COLO668 (cell line): ENCODE data around the gene APH1B.
"Not testable (repeated sequence)": the region's sequence is repeated elsewhere in the genome, so short reads cannot be mapped to it uniquely, and the experiment has no call there.

Experiments
- DNase-seq: peaks from one replicate; lab custom pipeline; 2025; ENCODE audit not compliant: unreplicated experiment; lab: John Stamatoyannopoulos, UW

Gene APH1B

DNA sequence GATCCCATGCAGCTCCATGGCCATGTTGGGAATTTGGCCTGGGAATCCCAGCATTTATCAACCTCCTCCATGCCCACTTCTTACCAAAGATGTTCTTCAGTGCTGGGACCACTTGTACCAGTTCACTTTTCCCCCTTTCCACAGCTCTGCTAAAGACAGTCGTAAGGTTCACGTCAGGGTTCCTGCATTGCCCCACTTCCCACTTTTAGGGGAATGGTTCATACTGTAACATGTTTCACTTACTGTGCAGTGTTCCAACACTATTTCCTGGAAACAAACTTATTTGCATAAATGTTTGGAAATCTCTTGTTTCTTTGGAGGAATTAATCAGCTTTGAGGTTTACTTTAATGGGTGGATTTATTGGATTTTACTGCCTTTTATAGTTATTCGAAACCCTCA lies 17.0 kb downstream of the APH1B start:
- no peak for DNase-seq

DNA sequence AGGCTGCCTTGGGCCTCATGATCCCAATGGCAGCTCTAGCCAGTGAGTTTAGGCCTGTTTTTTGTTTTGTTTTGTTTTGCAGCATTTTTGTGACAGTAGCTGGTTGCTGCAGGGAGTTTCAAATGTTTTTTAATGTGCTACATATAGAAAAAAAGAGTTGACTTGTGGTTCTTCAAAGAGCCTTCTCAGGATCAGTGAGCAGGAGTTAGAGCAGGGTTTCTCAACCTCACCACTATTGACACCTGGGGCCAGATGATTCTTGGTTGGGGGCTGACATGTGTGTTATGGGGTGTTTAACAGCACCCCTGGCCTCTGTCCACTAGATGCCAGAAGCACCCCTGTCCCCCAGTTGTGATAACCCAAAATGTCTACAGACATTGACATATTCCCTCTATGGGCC lies 17.9 kb downstream of the APH1B start:
- DNase-seq, result no peak

DNA sequence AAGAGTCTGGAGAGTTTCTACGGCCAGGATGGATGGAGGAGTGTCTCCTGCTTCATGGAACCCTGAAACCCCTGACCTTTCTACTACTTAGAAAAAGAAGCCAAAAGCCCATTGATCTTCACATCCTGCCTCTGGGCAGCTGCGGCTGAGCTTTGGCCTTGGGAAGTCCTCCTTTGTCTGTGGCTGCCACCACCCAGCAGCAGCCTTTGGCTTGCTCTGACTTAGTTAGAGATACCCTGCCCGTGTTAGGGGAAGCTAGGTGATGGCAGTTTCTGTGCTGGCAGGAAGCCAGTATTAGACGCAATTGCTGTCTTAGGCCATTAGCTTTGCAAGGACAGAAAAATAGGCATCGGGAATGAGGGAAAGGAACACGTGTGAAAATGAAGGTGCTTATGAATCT lies 18.8 kb downstream of the APH1B start:
- no peak for DNase-seq

DNA sequence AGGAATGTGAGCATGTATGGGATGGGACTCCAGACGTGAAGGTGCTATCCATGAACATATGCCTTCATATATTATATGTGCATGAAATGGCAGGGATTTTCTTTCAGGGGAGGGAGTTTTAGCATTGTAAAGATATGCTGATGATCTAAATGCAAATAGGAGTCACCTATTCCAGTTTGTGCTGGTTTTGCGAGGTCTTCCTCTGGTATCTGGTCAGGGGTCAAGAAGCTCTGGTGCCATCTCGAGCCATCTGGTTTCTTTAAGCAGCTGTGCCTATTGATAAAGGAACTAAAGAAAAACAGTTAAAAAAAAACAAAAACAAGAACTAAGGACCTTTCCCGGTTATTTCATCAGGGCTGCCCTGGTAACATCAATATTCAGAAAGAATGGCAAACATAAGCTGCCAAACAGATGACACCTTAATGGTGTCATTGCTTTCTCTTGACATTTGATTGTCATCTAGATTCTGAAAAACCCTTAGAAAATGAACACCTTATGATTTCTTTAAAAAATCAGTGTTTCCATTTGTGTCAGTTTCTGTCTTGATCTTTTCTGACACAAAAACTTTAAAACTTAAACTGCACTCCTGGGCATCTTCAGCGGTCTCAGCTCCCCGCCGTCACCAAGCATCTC lies 22.7 kb downstream of the APH1B start:
- DNase-seq, result no peak

DNA sequence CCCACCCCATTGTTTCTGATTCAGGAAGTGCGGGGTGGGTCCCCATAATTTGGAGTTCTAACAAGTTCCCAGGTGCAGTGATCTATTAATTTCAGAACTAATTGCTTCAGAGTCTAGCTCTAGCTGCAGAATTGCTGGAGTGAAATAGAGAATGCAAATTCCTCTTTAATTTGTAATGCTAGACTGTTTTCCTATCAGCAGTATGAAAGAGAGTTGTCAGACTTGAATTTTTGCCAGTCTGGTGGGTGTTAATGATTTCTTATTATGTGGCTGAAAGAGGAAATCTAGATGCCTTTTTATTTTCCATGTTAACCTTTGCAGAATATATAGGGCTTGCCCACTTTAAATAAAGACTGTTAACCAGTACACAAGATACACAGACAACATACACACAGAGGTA lies 23.7 kb downstream of the APH1B start:
- DNase-seq, result no peak

DNA sequence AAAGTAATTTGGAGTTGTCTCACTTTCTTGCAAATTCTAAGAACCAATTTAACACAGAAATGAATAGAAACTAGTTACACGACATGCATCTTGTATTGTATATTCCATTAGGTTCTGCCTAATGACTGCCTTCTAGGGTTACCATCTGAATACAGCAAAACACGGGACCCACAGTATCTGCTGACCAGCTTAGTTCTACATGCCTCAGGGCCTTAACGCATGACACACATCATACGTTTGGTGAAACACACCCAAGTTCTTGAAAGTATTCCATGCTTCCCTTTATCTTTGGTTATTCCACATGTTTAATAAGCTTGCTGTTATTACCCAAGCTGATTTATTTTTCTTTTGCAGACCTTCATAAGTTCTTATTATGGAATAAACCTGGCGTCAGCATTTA lies 27.9 kb downstream of the APH1B start:
- no peak for DNase-seq

DNA sequence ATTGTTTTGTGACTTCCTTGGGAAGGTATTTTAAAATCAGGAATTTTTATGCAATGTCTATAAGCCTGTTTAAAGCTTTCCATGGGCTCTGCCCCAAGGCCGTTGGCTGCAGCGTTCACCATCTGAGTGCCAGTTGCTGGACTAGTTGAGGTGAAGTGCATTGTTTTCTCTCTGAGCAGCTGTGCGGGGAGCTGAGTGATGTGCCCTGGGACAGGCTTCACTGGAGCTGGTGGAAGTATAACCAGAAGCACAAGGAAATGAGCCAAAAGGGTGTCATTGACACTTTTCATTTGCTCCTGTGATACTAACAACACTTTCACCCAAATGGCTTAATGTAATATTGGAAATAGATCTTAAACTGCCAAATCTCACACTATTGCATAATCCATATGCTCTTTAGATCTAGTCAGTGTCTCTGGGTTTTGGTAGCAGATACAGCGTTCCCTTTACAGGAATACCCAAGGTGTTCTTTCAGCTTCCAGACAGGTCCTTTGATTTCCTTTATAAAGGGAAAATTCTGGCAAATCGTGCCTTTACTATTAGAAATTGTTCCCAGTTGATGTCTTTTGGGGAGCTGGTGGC lies 29.2 kb downstream of the APH1B start:
- DNase-seq, result no peak

DNA sequence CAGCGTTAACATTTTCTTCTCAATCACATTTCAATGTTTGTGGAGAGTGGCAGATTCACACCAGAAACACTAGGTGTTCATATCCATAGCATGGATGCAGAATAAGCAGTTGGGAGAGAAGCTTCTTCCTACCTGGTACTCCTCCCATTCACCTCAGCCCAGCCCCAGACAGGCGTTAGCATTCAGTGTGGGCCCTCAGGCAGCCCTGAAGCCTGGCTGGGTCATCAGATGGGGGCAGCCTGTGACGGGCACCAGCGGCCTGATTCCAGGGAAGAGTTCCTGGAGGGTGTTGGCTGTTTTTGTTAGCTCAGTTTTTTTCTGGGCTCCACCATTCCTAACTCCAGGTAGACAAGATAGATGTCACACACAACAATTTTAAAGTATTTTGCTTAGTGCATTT lies 31.1 kb downstream of the APH1B start:
- no peak for DNase-seq

DNA sequence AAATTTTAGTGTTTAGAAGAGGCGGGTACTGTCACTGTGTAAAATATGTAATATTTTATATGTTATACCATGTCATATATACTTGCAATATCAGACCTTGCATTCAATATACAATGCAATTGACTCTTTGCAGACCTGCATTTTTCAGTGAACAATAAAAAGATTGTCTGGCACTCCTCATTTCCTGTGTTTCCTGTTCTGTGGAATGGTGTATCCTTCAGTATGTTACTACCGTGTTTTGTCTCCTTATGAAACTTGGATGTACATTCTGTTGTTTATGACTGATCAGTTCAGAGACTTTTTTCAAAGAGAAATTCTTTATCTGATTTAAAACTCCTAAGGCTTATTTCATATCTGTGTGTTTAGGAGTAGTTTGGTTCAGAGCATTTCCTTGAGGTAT lies 31.5 kb downstream of the APH1B start:
- no peak for DNase-seq

DNA sequence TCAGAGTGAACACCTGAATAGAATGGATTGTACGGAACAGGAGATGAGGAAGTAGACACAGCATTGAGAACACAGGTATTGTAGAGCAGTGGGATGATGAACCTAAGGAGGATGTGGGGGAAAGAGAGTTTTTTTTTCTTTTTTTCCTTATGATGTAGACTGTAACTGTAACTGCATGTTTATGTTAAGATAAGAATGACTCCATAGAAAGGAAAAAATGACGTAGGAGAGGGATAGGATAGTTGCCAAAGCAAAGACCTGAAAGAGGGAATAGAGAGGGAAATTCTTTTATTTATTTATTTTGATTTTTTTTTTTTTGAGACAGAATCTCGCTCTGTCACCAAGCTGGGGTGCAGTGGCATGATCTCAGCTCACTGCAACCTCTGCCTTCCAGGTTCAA lies 33.2 kb downstream of the APH1B start:
- DNase-seq, result no peak

DNA sequence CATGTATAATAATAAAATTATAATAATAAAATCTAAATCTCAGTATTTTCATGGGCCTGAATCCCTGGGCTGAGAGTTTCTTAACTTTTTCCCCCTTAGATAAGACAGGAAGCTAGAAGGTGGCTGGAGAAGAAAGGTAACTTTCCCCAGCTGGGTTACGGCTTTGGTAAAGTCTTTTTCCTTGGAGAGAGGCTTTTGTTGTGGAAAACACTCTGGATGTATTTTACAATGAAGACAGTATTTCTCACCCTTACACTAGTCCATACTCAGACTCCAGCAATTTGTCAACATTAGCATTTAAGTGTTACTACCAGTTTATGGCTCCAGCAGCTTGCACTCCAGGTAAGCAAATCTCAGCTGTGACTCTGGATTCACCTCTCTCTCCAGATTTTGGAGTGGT lies 34.9 kb downstream of the APH1B start:
- DNase-seq, result no peak

DNA sequence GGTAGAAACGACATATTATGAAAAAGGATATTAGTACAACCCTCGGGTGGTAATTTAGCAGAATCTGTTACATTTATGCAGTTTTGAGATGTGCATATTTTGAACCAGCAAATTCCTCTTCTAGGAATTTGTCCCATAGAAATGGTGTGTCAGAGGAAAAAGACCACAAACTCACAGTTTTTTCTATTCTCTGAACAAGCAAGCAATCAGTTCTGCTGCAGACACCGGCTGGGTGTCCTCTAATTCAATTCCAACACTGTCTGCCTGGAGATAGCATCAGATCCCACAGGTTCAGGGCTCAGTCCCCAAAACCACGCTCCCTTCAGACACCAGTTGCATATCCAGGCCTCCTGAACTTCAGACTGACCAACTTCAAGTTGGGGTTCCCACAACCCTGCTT lies 36.4 kb downstream of the APH1B start:
- DNase-seq, result no peak

DNA sequence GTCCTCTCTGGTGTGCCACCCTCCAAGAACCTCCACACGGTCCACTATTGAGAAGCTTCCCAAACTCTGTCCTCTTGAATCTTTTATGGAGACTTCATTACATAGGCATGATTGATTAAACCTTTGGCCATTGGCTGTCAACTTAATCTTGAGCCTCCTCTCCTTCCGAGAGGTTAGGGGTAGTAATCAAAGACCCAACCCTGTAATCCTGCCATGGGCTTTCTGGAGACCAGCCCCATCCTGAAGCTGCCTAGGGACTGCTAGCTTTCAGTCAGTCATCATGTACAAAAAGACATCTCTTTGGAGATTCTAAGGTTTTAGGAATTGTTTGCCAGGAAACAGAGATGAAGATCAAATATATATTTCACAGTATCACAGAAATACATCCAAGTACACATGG lies 37.0 kb downstream of the APH1B start:
- DNase-seq, result no peak

DNA sequence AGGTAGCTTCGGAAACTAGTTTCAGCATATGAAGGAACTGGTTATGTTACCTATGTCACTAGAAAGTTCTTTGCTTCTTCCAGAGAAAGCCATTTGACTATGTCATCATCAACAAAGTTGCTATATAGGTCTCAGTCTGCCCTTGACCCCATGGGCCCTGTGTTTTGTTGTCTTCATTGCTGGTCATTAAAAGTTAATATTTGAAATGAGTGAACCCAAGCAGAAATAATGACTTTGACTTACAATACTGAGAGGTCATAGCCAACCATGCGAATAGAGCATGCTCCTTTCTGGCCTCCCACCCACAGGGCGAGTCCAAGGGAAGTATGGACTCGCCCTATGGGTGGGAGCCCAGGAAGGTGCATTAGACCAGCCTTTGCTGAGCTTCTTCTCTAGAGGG lies 40.9 kb downstream of the APH1B start:
- no peak for DNase-seq

DNA sequence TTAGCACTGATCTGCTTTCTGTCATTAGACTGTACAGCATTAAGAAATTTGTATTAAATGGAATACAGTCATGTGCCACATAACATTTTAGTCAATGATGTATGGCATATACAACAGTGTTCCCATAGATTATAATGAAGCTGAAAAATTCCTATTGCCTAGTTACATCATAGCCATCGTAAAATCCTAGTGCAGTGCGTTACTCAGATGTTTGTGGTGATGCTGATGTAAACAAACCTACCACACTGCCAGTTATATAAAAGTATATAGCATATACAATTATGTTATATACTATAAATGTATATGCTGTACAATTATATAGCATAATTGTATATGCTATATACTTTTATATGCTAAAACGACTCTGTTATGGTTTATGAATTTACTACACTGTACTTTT lies 41.7 kb downstream of the APH1B start:
- DNase-seq, result no peak

DNA sequence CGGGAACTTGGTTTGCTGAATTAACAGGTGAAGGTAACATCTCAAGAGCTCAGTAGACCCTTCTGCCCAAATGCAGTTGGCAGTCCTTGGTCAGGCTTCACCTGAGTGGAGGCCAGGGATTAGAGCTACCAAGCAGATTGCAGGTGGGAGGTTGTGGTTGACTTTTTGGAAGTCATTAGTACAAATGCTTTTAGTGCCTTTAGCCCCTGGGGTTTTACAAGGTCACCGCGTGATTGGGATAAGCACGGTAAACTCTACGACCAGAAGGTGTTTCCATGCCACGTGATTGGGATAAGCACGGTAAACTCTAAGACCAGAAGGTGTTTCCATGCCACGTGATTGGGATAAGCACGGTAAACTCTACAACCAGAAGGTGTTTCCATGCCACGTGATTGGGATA lies 43.0 kb downstream of the APH1B start:
- DNase-seq, result not testable (repeated sequence)

DNA sequence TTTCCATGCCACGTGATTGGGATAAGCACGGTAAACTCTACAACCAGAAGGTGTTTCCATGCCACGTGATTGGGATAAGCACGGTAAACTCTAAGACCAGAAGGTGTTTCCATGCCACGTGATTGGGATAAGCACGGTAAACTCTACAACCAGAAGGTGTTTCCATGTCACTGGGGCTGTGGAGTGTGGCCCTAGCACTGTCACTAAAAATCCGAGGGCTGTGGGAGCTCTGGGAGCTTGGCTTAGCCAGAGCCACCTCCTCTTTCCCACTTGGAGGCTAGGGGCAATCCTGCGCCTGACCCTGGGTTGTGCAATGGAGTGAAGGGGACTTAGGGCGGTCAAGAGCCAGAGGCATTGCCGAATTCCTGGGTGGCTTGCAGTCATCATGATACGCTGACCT lies 43.6 kb downstream of the APH1B start:
- not testable (repeated sequence) for DNase-seq

DNA sequence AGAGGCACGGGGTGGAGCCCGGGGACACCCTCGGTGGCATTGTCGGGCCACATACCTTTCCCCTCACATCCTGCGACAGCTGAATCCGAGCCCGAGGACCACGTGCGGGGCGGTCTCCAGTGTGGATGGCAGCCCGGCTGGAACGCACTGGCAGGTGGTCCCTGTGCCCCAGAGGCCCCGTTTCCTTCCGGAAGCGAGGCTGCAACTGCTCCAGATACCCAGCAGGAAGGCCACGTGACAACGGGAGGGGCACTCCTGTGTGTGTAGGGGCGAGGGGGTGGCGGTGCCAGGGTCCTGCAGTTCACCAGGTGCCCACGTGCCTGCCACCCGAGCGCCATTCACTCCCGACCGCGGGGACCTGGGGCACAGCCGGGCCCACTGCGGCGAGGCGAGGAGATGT lies 44.1 kb downstream of the APH1B start:
- DNase-seq, result no peak

DNA sequence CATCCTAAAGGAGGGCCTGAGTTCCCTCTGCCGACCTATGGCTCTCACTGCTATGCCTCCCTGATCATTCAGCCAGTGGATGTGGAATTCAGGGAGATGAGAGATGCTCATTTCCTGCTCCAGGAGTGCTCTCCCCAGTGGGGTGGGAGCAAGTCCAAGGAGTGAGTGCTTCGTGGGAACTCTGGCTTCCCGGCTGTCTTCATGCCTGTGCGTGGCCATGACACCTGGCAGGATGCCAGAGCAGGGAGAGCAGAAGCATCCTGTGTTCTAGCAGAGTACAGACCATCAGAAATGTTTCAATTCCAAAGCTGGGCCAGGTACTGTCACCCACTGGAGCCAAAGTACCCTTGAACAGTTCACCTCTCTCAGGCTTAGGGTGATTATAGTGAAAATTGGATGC lies 45.1 kb downstream of the APH1B start:
- DNase-seq, result peak; percentile 37

DNA sequence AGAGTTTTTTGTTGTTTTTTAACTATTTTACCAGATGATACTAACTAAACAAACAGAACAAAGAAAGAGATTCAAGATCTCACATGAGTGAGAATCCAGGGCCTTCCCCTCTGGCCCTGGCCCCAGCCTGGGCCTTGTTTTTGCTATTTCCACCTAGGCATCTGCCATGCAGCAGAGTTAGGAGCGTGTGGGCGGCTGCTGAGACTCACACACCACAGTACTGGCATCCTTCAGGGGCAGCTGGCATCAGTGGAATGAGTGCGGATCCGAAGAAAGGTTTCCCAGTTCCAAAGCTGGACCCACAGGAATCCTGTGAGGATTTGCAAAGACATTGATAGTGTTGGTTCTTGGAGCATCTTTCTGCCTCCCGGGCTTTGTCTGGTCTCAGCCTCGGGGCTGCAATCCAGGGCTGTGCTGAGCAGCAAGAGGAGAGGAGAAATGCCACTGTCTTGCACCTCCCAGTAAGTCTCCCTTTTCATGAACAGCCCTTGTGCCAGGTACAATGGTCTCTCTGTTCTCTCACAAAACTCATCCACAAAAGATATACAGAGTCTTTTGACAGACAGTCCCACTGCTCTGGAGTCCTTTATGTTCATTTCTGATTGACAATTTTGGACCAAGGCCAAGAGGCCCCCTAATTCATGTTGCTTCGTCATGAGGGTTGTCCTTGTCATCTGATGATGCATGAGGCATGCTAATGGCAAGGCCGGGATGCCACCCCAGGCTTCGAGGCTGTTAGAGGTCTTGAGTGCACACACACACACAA lies 46.6 kb downstream of the APH1B start:
- no peak for DNase-seq

DNA sequence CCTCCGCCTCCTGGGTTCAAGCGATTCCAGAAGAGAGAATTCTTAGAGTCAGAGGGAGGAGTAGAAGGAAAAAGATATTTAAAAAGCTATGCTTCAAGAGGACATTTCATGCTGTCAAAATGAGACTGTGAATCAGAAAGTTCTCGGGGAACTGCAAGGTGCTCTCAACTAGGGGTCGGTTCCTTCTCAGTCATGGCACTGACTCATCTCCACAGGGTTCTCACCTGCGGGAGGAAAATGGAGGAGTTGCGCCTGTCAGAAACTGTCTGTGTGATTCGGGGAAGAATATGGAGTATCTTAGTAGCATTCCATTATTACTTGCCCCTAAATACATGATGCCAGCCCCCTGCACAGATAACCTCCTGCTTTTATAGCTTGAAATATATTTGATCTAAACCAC lies 47.4 kb downstream of the APH1B start:
- DNase-seq, result no peak

DNA sequence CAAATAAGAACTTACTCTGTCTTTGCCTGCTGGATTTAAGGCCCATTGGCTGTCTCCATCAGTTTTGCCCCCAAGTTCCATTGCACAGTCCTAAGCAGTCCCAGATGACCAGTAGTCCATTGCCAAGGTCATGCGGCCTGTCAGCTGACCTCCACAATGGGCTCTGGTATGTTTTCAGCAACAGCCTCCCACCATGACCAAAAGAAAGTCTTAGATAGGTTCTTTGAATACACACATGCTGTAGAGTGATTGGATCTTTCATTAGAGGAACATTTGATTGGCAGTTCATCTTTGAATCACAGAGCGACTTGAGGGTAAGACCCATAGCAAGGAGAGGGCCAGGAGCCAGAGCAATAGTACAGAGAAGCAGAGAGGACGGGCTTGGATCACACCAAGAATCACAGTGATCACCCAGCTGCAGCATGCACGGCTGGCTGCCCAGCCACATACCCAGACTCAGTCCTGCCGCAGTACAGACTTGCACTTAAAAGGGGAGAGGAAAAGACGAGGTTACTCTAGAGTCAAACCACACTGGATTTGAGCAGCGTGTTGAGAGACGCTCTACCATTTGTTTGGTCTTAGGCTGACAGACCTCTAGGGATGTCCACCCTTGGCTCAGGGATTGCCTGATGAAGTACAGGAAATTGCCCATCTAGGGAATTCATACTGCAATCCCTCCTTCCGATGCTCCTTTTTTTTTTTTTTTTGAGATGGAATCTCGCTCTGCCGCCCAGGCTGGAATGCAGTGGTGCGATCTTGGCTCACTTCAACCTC lies 50.4 kb downstream of the APH1B start:
- no peak for DNase-seq
